ENCODE results near the gene ANKS1A. TPM values are rescaled to one million over a fixed set of nuclear protein-coding genes. Genes with fewer than 3 reads are reported as not detected.

The ANKS1A gene
- total RNA-seq, 1 experiment from 2014 or later = 26.5 TPM

- peak overlapping the region in 2 of 3 experiments; percentile 19 to 49; a peak in 1 of 7 replicates for H3K27ac Mint-ChIP-seq
- no peak overlapping the region for H3K4me2 ChIP-seq (ENCODE audit: insufficient read depth, insufficient read length, low read length)
- H3K18ac ChIP-seq (ENCODE audit: insufficient read length, low read depth, low read length) = no peak overlapping the region
- no peaks in the 10 kb centered on the region for H4K20me1 ChIP-seq (ENCODE audit: control insufficient read depth, insufficient read depth, insufficient read length)
- H3K4me1 ChIP-seq (ENCODE audit: insufficient read depth, low read length) = no peaks in the 10 kb centered on the region
- H3K27ac ChIP-seq (ENCODE audit: insufficient read length, low read depth, low read length) = no peak overlapping the region
- no peak for TF ChIP-seq CTCF (conservative IDR thresholded peaks at IDR 0.05)
- no peak overlapping the region for H3K23ac ChIP-seq (ENCODE audit: insufficient read length, low read depth, low read length)
- H4K91ac ChIP-seq (ENCODE audit: insufficient read length, low read depth, low read length) = no peak overlapping the region
- no peak overlapping the region for H2BK12ac ChIP-seq (ENCODE audit: insufficient read length, low read depth, low read length)
- no peak overlapping the region for H2AK5ac ChIP-seq (ENCODE audit: insufficient read length, low read length)
- H3K14ac ChIP-seq (ENCODE audit: insufficient read depth, low read length) = no peak overlapping the region
- H2AFZ ChIP-seq (ENCODE audit: low read length) = no peak overlapping the region
- H4K5ac ChIP-seq (ENCODE audit: insufficient read length, low read depth, low read length) = no peak overlapping the region
- H3T11ph ChIP-seq (ENCODE audit: low read length) = no peak overlapping the region
- H3K4me3 Mint-ChIP-seq = no peak overlapping the region
- H3K9ac ChIP-seq (ENCODE audit: extremely low read depth, insufficient read length, low read length) = no peak overlapping the region
- H2BK15ac ChIP-seq (ENCODE audit: low read depth, low read length) = no peak overlapping the region
- no peaks in the 10 kb centered on the region for H3K27me3 Mint-ChIP-seq (ENCODE audit: low read depth)
- H3K4ac ChIP-seq (ENCODE audit: low read depth, low read length) = no peak overlapping the region
- H3K36me3 Mint-ChIP-seq (ENCODE audit: insufficient read depth in 1 of 3, low read depth in 3 of 3) = peaks cover 5 to 44% (median 38%) of the 10 kb centered on the region in 3 experiments; a peak in 6 of 7 replicates
- H2BK120ac ChIP-seq (ENCODE audit: low read depth, low read length, poor library complexity, severe bottlenecking) = no peak overlapping the region
- no peak overlapping the region for H2BK5ac ChIP-seq (ENCODE audit: insufficient read length, low read length)
- H3K23me2 ChIP-seq (ENCODE audit: insufficient read length, low read depth, low read length, poor library complexity, severe bottlenecking) = no peaks in the 10 kb centered on the region
- no peaks in the 10 kb centered on the region for H3K9me3 Mint-ChIP-seq
- DNase-seq = no peak
- no peak overlapping the region for H4K8ac ChIP-seq (replicated peaks; ENCODE audit: insufficient read length, low read depth, low read length)
- peaks cover 5 to 16% of the 10 kb centered on the region in 2 experiments for H3K4me1 Mint-ChIP-seq
- no peaks in the 10 kb centered on the region for H3K79me2 ChIP-seq (ENCODE audit: insufficient read depth, low read length)
- H3K9me3 ChIP-seq (ENCODE audit: control insufficient read depth, low read depth, low read length) = no peaks in the 10 kb centered on the region
- H3K79me1 ChIP-seq (ENCODE audit: insufficient read depth, low read depth, low read length, poor library complexity, severe bottlenecking) = no peaks in the 10 kb centered on the region
- H3K56ac ChIP-seq (ENCODE audit: insufficient read length, low read depth, low read length) = no peak overlapping the region
- H2BK20ac ChIP-seq (ENCODE audit: low read depth, low read length, poor library complexity, severe bottlenecking) = no peak overlapping the region
- no peaks in the 10 kb centered on the region for H3K27me3 ChIP-seq (ENCODE audit: insufficient read depth, low read length)
- no CpG with 5 or more reads among the region's 4 CpGs for WGBS (ENCODE audit: extremely low coverage, insufficient read length, low lambda C conversion rate)
Measured at GRCh38 chr6:35055891-35056290, 166.8 kb downstream of the ANKS1A start.

Measured in H9 (cell line).